ENCODE results near the gene ELF1. TPM values are rescaled to one million over a fixed set of nuclear protein-coding genes. Genes with fewer than 3 reads are reported as not detected.

Gene ELF1
- total and polyA plus RNA-seq, 2 donors (not counting 3 experiments of a cell fraction or from before 2014, with no cell fraction given) = 31.8 to 61.2 TPM

DNA sequence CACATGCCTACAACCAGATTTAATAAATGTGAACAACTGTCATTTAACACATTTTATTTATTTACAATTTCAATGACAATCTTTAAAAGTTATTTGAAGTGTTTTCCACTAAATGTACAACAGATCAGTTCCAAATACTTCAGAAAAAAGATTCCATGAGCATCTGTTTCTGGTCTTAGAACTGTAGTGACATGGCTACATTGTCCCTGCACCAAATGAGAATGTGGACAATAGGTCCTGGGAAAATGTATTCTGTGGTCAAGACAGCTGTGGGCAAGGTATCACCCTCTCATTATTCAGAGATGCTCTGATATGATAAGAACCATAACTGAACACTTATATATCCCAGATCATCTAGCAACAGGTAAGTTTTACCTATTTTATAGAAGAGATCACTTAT lies 43.7 kb downstream of the ELF1 start:
- peaks cover 99% of the 10 kb centered on the region for H3K79me2 ChIP-seq (ENCODE audit: control insufficient read depth, insufficient read depth, low read length)

More for the DNA sequence above, 43.7 kb downstream of the ELF1 start:
- Histone ChIP-seq H3K4me3 (replicated peaks in 1 of 3; ENCODE audit: insufficient read depth in 1 of 3, low read depth in 1 of 3, low read length in 3 of 3) (no peak overlapping the region), H3K27ac (ENCODE audit: insufficient read depth, low read depth, low read length) (no peak overlapping the region), H3K9me3 (replicated peaks; ENCODE audit: control insufficient read depth, insufficient read depth, low read length) (no peaks in the 10 kb centered on the region), H3K4me2 (ENCODE audit: insufficient read depth, low read length) (no peak overlapping the region), H2AFZ (ENCODE audit: low read depth, low read length) (no peak overlapping the region), H3K9me1 (replicated peaks; ENCODE audit: control insufficient read depth, extremely low read depth, insufficient read depth, low read length) (no peaks in the 10 kb centered on the region), H3K4me1 (ENCODE audit: control insufficient read depth, extremely low read depth, insufficient read depth, low read length) (peaks cover 31% of the 10 kb centered on the region), H3K36me3 (ENCODE audit: control insufficient read depth in 2 of 2, extremely low read depth in 1 of 2, insufficient read depth in 2 of 2, low read length in 2 of 2) (peaks cover 0 to 2% of the 10 kb centered on the region in 2 experiments), H4K20me1 (replicated peaks; ENCODE audit: control insufficient read depth, extremely low read depth, insufficient read depth, low read length) (peaks cover 17% of the 10 kb centered on the region), H3K27me3 (ENCODE audit: control insufficient read depth in 2 of 2, insufficient read depth in 2 of 2, low read length in 2 of 2) (no peaks in the 10 kb centered on the region), H3K9ac (replicated peaks; ENCODE audit: extremely low read depth, insufficient read depth, low read length) (no peak overlapping the region)
- dilution Hi-C loops (cut with MboI; ENCODE audit: extremely low pct_ligation_motif_present, low sequenced_read_pairs) = no loop called here
- DNase-seq (ENCODE audit: low read depth, low spot score) = no peak
- ChIA-PET POLR2A (no interaction called here), CTCF (interaction anchor here (0.7 to 2.3 kb wide), 4 partner anchors 11 to 154 kb away, joined by 3 to 13 read pairs (median 7); no protein-coding TSS in a partner anchor)
- FAIRE-seq = no peak
- intact Hi-C loops (cut with micrococcal nuclease) = no loop called here
- BruUV-seq (replicated peaks) = no TSS peak
- TF ChIP-seq, protein P1, sequence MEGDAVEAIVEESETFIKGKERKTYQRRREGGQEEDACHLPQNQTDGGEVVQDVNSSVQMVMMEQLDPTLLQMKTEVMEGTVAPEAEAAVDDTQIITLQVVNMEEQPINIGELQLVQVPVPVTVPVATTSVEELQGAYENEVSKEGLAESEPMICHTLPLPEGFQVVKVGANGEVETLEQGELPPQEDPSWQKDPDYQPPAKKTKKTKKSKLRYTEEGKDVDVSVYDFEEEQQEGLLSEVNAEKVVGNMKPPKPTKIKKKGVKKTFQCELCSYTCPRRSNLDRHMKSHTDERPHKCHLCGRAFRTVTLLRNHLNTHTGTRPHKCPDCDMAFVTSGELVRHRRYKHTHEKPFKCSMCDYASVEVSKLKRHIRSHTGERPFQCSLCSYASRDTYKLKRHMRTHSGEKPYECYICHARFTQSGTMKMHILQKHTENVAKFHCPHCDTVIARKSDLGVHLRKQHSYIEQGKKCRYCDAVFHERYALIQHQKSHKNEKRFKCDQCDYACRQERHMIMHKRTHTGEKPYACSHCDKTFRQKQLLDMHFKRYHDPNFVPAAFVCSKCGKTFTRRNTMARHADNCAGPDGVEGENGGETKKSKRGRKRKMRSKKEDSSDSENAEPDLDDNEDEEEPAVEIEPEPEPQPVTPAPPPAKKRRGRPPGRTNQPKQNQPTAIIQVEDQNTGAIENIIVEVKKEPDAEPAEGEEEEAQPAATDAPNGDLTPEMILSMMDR (IDR thresholded peaks at IDR 0.05; ENCODE audit: extremely low read depth in 1 of 2, insufficient read depth in 1 of 2, low read depth in 1 of 2, low read length in 2 of 2) = no peak
- TF ChIP-seq MYC (IDR thresholded peaks at IDR 0.05; ENCODE audit: low read depth, low read length) = no peak
- no peak for TF ChIP-seq POLR2AphosphoS5 (IDR thresholded peaks at IDR 0.05; ENCODE audit: insufficient read depth, low read depth, low read length)
